ENCODE data around the gene CENPU. TPM values are rescaled to one million over a fixed set of nuclear protein-coding genes. Genes with fewer than 3 reads are reported as not detected.
"Not testable (repeated sequence)": the region's sequence is repeated elsewhere in the genome, so short reads cannot be mapped to it uniquely, and the experiment has no call there.

CENPU gene
- total and polyA plus RNA-seq, 2 of the 13 experiments (the other 11 are each of a cell fraction or from before 2014, with no cell fraction given): 11.7 to 35.8 TPM

GRCh38 chr4:184739575-184739974, 5.7 kb upstream of the CENPU start:
- 0 out of 2 replicates have a peak, but pooled peaks have one; percentile 6 for TF ChIP-seq NONO (IDR thresholded peaks at IDR 0.05)
- H3K27ac ChIP-seq (ENCODE audit: extremely low read length, insufficient read depth, low read length); H3K4me3 ChIP-seq (replicated peaks in 1 of 3; ENCODE audit: insufficient read depth in 1 of 3, low read depth in 2 of 3, low read length in 3 of 3); H4K20me1 ChIP-seq (ENCODE audit: insufficient read depth, low read length); H2AFZ ChIP-seq (ENCODE audit: low read length); H3K4me2 ChIP-seq (ENCODE audit: low read depth, low read length); DNase-seq (ENCODE audit: low spot score); H3K36me3 ChIP-seq (replicated peaks in 1 of 2; ENCODE audit: control insufficient read depth in 1 of 2, insufficient read depth in 2 of 2, low read length in 2 of 2); H3K27me3 ChIP-seq (ENCODE audit: control insufficient read depth in 1 of 2, insufficient read depth in 2 of 2, low read length in 2 of 2); ATAC-seq; FAIRE-seq; H3K79me2 ChIP-seq (ENCODE audit: insufficient read depth, low read length); H3K9ac ChIP-seq (ENCODE audit: insufficient read depth, low read depth, low read length); CTCF ChIA-PET (ENCODE audit: low intra/inter-chr PET ratio, low total read pairs); H3K9me3 ChIP-seq (ENCODE audit: low read length); POLR2A ChIA-PET; BruUV-seq (replicated peaks); in situ Hi-C loops (cut with HindIII; ENCODE audit: extremely low pct_ligation_motif_present, low pct_unique_long_range_greater_than_20kb); TF ChIP-seq NONO (CRISPR knock-in tag; conservative IDR thresholded peaks at IDR 0.05): not testable (repeated sequence)
- peaks cover 26% of the 10 kb centered on the region for H3K4me1 ChIP-seq (ENCODE audit: insufficient read depth, low read length)
- intact Hi-C loops (cut with micrococcal nuclease; ENCODE audit: unreplicated experiment): loop anchor here (10.0 kb wide), 1 partner anchor 475 kb away; no protein-coding TSS in a partner anchor
- 0% methylated on average over 1 of the region's 1 CpG for WGBS (ENCODE audit: low lambda C conversion rate)

GRCh38 chr4:184734758-184735157, 862 bp upstream of the CENPU start:
- BruUV-seq (replicated peaks): TSS peak; percentile 94
- POLR2A ChIA-PET: interaction anchor here (0.5 to 2.5 kb wide), 12 partner anchors 11 to 471 kb away, joined by 3 to 12 read pairs (median 4); partner anchors contain the start of genes CASP3, PRIMPOL and SLC25A4
- Histone ChIP-seq H3K4me2 (ENCODE audit: low read depth, low read length) (peak overlapping the region; percentile 79), H3K4me3 (replicated peaks in 1 of 3; ENCODE audit: insufficient read depth in 1 of 3, low read depth in 2 of 3, low read length in 3 of 3) (peak overlapping the region; percentile 49 to 88 (median 56); a peak in 5 of 6 replicates), H3K27ac (ENCODE audit: extremely low read length, insufficient read depth, low read length) (no peak overlapping the region), H3K9me3 (ENCODE audit: low read length) (no peaks in the 10 kb centered on the region), H4K20me1 (ENCODE audit: insufficient read depth, low read length) (no peaks in the 10 kb centered on the region), H2AFZ (ENCODE audit: low read length) (peak overlapping the region; percentile 58), H3K27me3 (ENCODE audit: control insufficient read depth in 1 of 2, insufficient read depth in 2 of 2, low read length in 2 of 2) (no peaks in the 10 kb centered on the region), H3K9ac (ENCODE audit: insufficient read depth, low read depth, low read length) (peak overlapping the region; percentile 58), H3K36me3 (replicated peaks in 1 of 2; ENCODE audit: control insufficient read depth in 1 of 2, insufficient read depth in 2 of 2, low read length in 2 of 2) (peaks cover 0 to 3% of the 10 kb centered on the region in 2 experiments; a peak in 2 of 5 replicates), H3K4me1 (ENCODE audit: insufficient read depth, low read length) (peaks cover 42% of the 10 kb centered on the region), H3K79me2 (ENCODE audit: insufficient read depth, low read length) (peaks cover 37% of the 10 kb centered on the region)
- CTCF ChIA-PET (ENCODE audit: low intra/inter-chr PET ratio, low total read pairs): no interaction called here
- in situ Hi-C loops (cut with HindIII; ENCODE audit: extremely low pct_ligation_motif_present, low pct_unique_long_range_greater_than_20kb): no loop called here
- 31% methylated on average over 6 of the region's 6 CpGs for WGBS (ENCODE audit: low lambda C conversion rate)
- DNase-seq (ENCODE audit: low spot score) (no peak), FAIRE-seq (no peak), ATAC-seq (no peak)
- intact Hi-C loops (cut with micrococcal nuclease; ENCODE audit: unreplicated experiment): loop anchor here (10.0 kb wide), 1 partner anchor 470 kb away; no protein-coding TSS in a partner anchor
- no peak for TF ChIP-seq MAFK (conservative IDR thresholded peaks at IDR 0.05 in 1 of 2, IDR thresholded peaks at IDR 0.05 in 1 of 2; ENCODE audit: low read length in 2 of 2)
- no peak for TF ChIP-seq TBP (CRISPR knock-in tag; IDR thresholded peaks at IDR 0.05)
- no peak for TF ChIP-seq KDM5A (IDR thresholded peaks at IDR 0.05; ENCODE audit: borderline replicate concordance, low read length)
- no peak for TF ChIP-seq ZNF124 (CRISPR knock-in tag; IDR thresholded peaks at IDR 0.05)
- no peak for TF ChIP-seq NPAS2 (CRISPR knock-in tag; IDR thresholded peaks at IDR 0.05; ENCODE audit: borderline replicate concordance)
- TF ChIP-seq KDM3A (CRISPR knock-in tag; IDR thresholded peaks at IDR 0.05; ENCODE audit: low read depth): no peak
- TF ChIP-seq TAF1 (CRISPR knock-in tag; IDR thresholded peaks at IDR 0.05): no peak
- TF ChIP-seq CEBPB (IDR thresholded peaks at IDR 0.05; ENCODE audit: borderline replicate concordance, low read depth, low read length): no peak
- no peak for TF ChIP-seq ZBTB46 (CRISPR knock-in tag; IDR thresholded peaks at IDR 0.05; ENCODE audit: borderline replicate concordance)
- TF ChIP-seq ETS1 (CRISPR knock-in tag; IDR thresholded peaks at IDR 0.05): no peak
